AG04449 (cell line): Measurements from ENCODE around the gene VAV2.

Experiments
- CTCF ChIA-PET: fragments of 350-600 bp; formaldehyde crosslinking; extraction: SDS; loops from one replicate; lab custom pipeline; 2021; ENCODE audit warnings: antibody characterized with exemption; lab: Yijun Ruan, JAX
- POLR2A ChIA-PET: fragments of 400-600, 350-600 bp; formaldehyde crosslinking; extraction: SDS; loops from one replicate; lab custom pipeline; 2020; ENCODE audit warnings: antibody characterized with exemption, inconsistent platforms; lab: Yijun Ruan, JAX
- DNase-seq: peaks from one replicate; pipeline ENCODE4 v3.0.0-alpha.2; 2010; ENCODE audit warnings: low read depth, low spot score
- H3K4me3 ChIP-seq: 2 replicates; pipeline ENCODE4 v1.5.1; 2011; ENCODE audit warnings: low read depth, mild to moderate bottlenecking, control low read depth, low read length
- TF ChIP-seq, protein P1 (sequence below): IDR thresholded peaks from one replicate; pipeline ENCODE4 v1.5.1; 2011; ENCODE audit warnings: mild to moderate bottlenecking, moderate library complexity, low read length, control low read depth, inconsistent platforms; ENCODE audit not compliant: insufficient read depth; ENCODE audit errors: missing control alignments

VAV2 gene

DNA sequence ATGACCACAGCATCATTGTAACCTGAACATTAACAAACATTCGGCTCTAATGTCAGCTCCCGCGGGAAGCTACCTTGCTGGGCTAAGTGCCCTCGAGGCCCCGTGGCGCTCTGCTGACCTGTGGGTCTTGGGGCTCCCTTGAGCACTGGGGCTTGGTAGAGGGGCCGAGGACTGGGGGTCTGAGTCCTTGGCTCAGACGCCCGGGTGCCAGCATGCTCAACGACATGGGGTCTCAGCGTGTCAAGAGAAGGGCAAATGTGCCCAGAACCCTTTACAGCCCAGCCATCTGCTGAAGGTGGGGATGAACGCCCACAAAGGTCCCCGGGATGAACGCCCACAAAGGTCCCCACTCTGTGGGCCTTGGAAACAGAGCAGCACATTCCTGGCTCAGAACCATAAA, 214.3 kb downstream of the VAV2 start:
- TF ChIP-seq, protein P1, sequence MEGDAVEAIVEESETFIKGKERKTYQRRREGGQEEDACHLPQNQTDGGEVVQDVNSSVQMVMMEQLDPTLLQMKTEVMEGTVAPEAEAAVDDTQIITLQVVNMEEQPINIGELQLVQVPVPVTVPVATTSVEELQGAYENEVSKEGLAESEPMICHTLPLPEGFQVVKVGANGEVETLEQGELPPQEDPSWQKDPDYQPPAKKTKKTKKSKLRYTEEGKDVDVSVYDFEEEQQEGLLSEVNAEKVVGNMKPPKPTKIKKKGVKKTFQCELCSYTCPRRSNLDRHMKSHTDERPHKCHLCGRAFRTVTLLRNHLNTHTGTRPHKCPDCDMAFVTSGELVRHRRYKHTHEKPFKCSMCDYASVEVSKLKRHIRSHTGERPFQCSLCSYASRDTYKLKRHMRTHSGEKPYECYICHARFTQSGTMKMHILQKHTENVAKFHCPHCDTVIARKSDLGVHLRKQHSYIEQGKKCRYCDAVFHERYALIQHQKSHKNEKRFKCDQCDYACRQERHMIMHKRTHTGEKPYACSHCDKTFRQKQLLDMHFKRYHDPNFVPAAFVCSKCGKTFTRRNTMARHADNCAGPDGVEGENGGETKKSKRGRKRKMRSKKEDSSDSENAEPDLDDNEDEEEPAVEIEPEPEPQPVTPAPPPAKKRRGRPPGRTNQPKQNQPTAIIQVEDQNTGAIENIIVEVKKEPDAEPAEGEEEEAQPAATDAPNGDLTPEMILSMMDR, result no peak
- ChIA-PET POLR2A (no interaction called here), CTCF (interaction anchor here (1.4 to 10.4 kb wide), 3 partner anchors 9 to 217 kb away, joined by 4 to 364 read pairs (median 63); no protein-coding TSS in a partner anchor)
- no peak for DNase-seq
- H3K4me3 ChIP-seq, result no peak overlapping the region

- CTCF ChIA-PET, result interaction anchor here (1.4 to 10.4 kb wide), 3 partner anchors 8 to 218 kb away, joined by 4 to 364 read pairs (median 63); no protein-coding TSS in a partner anchor
- TF ChIP-seq, protein P1, result no peak
- POLR2A ChIA-PET, result no interaction called here
- no peak for DNase-seq
- no peak overlapping the region for H3K4me3 ChIP-seq
Measured at GRCh38 chr9:133777068-133777791, 214.9 kb downstream of the VAV2 start.

- H3K4me3 ChIP-seq, result no peak overlapping the region
- ChIA-PET CTCF (interaction anchor here (1.2 to 10.4 kb wide), 3 partner anchors 8 to 219 kb away, joined by 5 to 364 read pairs (median 8); no protein-coding TSS in a partner anchor), POLR2A (no interaction called here)
- TF ChIP-seq, protein P1, result no peak
- DNase-seq, result no peak
Measured at GRCh38 chr9:133775951-133776905, 215.9 kb downstream of the VAV2 start.

DNA sequence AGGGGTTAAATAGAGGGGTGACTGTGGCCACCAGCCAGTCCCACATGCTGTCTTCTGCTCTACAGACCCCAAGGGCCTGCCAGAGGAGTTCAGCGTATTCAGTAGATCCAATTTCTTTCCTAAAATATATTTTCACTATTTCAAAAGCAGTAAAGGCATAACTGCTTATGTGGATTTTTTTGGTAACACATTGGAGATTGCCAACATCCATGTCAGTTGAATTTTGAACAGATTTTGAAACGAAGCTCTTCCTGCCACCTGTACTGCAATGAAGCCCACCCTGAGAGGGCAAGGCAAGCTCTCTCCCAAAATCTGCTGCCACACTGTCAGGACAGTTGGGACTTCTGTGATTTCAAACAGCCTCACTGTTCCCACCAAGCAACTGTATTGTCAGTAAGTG, 216.8 kb downstream of the VAV2 start:
- DNase-seq, result no peak
- ChIA-PET CTCF (interaction anchor here (1.2 to 10.4 kb wide), 3 partner anchors 9 to 220 kb away, joined by 5 to 364 read pairs (median 8); no protein-coding TSS in a partner anchor), POLR2A (no interaction called here)
- no peak overlapping the region for H3K4me3 ChIP-seq
- TF ChIP-seq, protein P1, result no peak

DNA sequence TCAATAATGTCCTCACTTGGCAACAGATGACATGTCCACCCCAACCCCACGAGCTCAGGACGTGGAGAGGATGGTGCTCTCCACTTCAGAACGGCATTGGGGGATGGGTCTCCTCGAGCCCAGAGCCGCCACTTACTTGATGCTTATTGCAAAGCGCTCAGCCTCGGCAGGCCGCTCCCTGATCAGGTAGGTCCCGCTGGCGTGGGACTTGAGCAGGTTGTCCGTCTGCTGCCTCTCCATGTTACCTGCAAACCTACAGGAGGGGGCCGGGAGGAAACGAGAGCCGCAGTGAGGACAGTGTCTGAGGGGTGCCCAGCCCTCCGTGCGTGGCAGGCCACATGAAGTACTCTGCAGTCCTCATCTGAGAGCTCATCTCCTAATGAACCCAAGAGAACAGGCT, 217.3 kb downstream of the VAV2 start:
- DNase-seq, result no peak
- ChIA-PET CTCF (interaction anchor here (0.6 to 2.6 kb wide), 5 partner anchors 10 to 220 kb away, joined by 3 to 8 read pairs (median 6); no protein-coding TSS in a partner anchor), POLR2A (no interaction called here)
- TF ChIP-seq, protein P1, result no peak
- no peak overlapping the region for H3K4me3 ChIP-seq
